ENCODE measurements around the gene EFCAB11.

GRCh38 chr14:89767861-89768268 lies 186.7 kb downstream of the EFCAB11 start:
- no peak for TF ChIP-seq POLR2A (IDR thresholded peaks at IDR 0.05)
- no peak for TF ChIP-seq POLR2AphosphoS5 (IDR thresholded peaks at IDR 0.05)
